Neural cell (in vitro differentiated cells): Measurements from ENCODE around the gene ELOVL2.

ENCODE experiments used
- CTCF ChIP-seq: fragments of 450-650 bp; IDR thresholded peaks from 2 replicates; pipeline ENCODE4 v1.5.1; 2014; ENCODE audit warnings: antibody characterized with exemption, mild to moderate bottlenecking, moderate library complexity; ENCODE audit not compliant: poor library complexity, severe bottlenecking
- EP300 ChIP-seq: fragments of 450-650 bp; conservative IDR thresholded peaks from 2 replicates; pipeline ENCODE4 v1.6.1; 2014; ENCODE audit warnings: antibody characterized with exemption, mild to moderate bottlenecking, moderate library complexity; ENCODE audit not compliant: poor library complexity, severe bottlenecking
- EZH2 ChIP-seq: fragments of 200-600, 300-800 bp; shearing (Covaris generic), sonication (generic); IDR thresholded peaks from 2 replicates; pipeline ENCODE4 v1.6.1; 2014; ENCODE audit warnings: antibody characterized with exemption, low read length, borderline replicate concordance, mild to moderate bottlenecking; ENCODE audit not compliant: insufficient read depth, poor library complexity, severe bottlenecking
- POLR2AphosphoS5 ChIP-seq: IDR thresholded peaks from 2 replicates; pipeline ENCODE4 v1.6.1; 2012

DNA sequence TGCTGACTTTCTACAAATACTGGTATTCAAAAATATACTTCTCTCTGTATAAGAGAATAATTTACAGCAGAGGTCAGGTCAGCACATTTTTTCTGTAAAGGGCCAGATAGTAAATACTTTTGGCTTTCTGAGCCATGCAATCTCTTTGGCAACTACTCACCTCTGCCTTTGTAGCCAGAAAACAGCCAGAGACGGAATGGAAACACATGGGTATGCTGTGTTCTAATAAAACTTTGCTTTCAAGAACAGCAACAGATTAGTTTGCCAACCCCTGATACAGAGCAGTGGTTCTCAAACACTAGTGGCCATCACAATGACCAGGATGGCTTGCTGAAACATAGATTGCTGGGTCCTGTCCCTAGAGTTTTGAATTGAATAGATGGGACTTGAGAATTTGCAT, 111.0 kb downstream of the ELOVL2 start:
- TF ChIP-seq EZH2 (no peak), CTCF (no peak), EP300 (no peak), POLR2AphosphoS5 (no peak)
